Upper lobe of right lung (tissue), 1 donor: ENCODE data around the gene FANCE. TPM values are rescaled to one million over a fixed set of nuclear protein-coding genes. Genes with fewer than 3 reads are reported as not detected.

ENCODE experiments used
- ATAC-seq: fragments of 200-7000 bp; cut with Tn5 transposase; one replicate; pipeline ENCODE4 v1.9.1; 2020; ENCODE audit warnings: mild to moderate bottlenecking, moderate library complexity
- DNase-seq: peaks from one replicate; pipeline ENCODE4 v3.0.0-alpha.2; 2020
- H3K27ac ChIP-seq: fragments of 200-600 bp; one replicate; pipeline ENCODE4 v1.8.0; 2022
- H3K27me3 ChIP-seq: fragments of 200-600 bp; one replicate; pipeline ENCODE4 v1.8.0; 2022; ENCODE audit warnings: mild to moderate bottlenecking
- H3K36me3 ChIP-seq: fragments of 200-600 bp; one replicate; pipeline ENCODE4 v1.8.0; 2022
- H3K4me1 ChIP-seq: fragments of 200-600 bp; one replicate; pipeline ENCODE4 v1.8.0; 2022
- H3K4me3 ChIP-seq: fragments of 200-600 bp; one replicate; pipeline ENCODE4 v1.8.0; 2022; ENCODE audit warnings: mild to moderate bottlenecking
- H3K9me3 ChIP-seq: fragments of 200-600 bp; one replicate; pipeline ENCODE4 v1.8.0; 2022
- intact Hi-C: fragments of 100-400 bp; cut with DNase I; formaldehyde crosslinking; loops from one replicate; pipeline ENCODE4 v1.11.0; 2022
- total RNA-seq: library from RNA; stranded (reverse); fragmentation: NEBNext Ultra II Directional; extraction: Animal tissue kit (Norgen Biotek cat#: 25700); gene quantifications from one replicate; pipeline ENCODE4 v1.2.1, GENCODE V29; 2021
- TF ChIP-seq, protein P1 (sequence below): fragments of 200-600 bp; IDR thresholded peaks from one replicate; pipeline ENCODE4 v1.8.0; 2022; ENCODE audit warnings: antibody characterized with exemption
- donor health status: DM: no; HTN: yes; CAD: no; lungs with severe emphysema.

The FANCE gene
- total RNA-seq, 1 donor from 2014 or later, result 10.4 TPM

DNA sequence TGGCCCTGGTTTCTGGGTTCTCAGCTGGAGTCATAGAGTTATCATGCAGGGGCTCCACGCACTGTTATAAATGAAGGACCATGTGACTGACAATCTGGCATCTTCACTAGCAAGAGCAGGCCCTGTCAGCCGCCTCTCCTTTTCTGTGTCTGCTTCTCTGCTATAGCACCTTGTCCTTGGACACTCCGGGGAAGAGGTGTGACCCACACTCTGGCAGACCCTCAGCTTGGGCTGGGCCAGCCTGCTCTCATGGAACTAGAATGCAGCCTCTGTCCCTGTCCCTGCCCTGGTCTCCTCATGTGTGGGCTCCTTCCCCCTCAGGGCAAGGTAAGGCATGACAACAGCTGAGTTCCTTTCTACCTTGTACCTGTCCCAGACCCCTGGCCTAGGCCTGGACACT lies 10.9 kb upstream of the FANCE start:
- Histone ChIP-seq H3K4me1 (no peaks in the 10 kb centered on the region), H3K36me3 (no peaks in the 10 kb centered on the region), H3K4me3 (no peak overlapping the region), H3K27ac (no peak overlapping the region), H3K27me3 (no peaks in the 10 kb centered on the region), H3K9me3 (no peaks in the 10 kb centered on the region)
- intact Hi-C loops, result no loop called here
- ATAC-seq (peak; percentile 24), DNase-seq (no peak)
- TF ChIP-seq, protein P1, sequence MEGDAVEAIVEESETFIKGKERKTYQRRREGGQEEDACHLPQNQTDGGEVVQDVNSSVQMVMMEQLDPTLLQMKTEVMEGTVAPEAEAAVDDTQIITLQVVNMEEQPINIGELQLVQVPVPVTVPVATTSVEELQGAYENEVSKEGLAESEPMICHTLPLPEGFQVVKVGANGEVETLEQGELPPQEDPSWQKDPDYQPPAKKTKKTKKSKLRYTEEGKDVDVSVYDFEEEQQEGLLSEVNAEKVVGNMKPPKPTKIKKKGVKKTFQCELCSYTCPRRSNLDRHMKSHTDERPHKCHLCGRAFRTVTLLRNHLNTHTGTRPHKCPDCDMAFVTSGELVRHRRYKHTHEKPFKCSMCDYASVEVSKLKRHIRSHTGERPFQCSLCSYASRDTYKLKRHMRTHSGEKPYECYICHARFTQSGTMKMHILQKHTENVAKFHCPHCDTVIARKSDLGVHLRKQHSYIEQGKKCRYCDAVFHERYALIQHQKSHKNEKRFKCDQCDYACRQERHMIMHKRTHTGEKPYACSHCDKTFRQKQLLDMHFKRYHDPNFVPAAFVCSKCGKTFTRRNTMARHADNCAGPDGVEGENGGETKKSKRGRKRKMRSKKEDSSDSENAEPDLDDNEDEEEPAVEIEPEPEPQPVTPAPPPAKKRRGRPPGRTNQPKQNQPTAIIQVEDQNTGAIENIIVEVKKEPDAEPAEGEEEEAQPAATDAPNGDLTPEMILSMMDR, result no peak

DNA sequence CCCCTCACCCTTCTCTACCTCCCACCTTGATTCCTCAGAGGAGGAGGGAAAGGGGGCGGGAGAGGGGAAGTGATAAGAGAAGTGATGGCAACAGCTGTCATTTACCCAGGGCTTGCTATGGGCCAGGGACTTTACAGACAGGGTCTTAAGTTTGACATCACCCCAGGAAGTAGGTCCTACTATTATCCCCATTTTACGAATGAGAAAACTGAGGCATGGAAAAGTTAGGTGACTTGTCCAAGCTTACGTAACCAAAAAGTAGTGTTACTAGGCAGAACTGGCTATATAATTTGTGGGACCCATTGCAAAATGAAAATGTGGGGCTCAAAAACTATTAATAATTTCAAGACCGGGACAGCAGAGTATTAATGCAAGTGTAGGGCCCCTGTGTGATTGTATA lies 10.5 kb upstream of the FANCE start:
- H3K4me1 ChIP-seq, result no peaks in the 10 kb centered on the region
- TF ChIP-seq, protein P1, result no peak
- no peaks in the 10 kb centered on the region for H3K27me3 ChIP-seq
- H3K4me3 ChIP-seq, result no peak overlapping the region
- no peaks in the 10 kb centered on the region for H3K36me3 ChIP-seq
- no peaks in the 10 kb centered on the region for H3K9me3 ChIP-seq
- DNase-seq (no peak), ATAC-seq (no peak)
- intact Hi-C loops, result no loop called here
- H3K27ac ChIP-seq, result no peak overlapping the region

DNA sequence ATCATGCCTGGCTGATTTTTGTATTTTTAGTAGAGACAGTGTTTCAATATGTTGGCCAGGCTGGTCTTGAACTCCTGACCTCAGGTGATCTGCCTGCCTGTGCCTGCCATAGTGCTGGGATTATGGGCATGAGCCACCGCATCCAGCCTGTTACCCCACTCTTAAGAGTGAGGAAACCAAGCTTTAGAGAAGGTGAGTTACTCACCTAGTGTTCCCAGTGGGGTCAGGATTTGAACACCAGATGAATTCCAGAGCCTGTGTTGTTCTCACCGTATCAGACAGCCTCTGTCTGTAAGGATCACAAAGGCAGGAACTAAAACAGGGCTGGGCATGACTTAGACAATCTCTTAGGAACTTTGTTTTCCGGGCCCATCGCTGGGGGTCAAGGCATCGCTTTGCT lies 9.4 kb upstream of the FANCE start:
- H3K9me3 ChIP-seq, result no peaks in the 10 kb centered on the region
- H3K27ac ChIP-seq, result no peak overlapping the region
- no peaks in the 10 kb centered on the region for H3K36me3 ChIP-seq
- H3K4me3 ChIP-seq, result no peak overlapping the region
- no peaks in the 10 kb centered on the region for H3K27me3 ChIP-seq
- DNase-seq, result no peak
- ATAC-seq, result no peak
- no peaks in the 10 kb centered on the region for H3K4me1 ChIP-seq
- intact Hi-C loops, result no loop called here
- TF ChIP-seq, protein P1, result no peak

DNA sequence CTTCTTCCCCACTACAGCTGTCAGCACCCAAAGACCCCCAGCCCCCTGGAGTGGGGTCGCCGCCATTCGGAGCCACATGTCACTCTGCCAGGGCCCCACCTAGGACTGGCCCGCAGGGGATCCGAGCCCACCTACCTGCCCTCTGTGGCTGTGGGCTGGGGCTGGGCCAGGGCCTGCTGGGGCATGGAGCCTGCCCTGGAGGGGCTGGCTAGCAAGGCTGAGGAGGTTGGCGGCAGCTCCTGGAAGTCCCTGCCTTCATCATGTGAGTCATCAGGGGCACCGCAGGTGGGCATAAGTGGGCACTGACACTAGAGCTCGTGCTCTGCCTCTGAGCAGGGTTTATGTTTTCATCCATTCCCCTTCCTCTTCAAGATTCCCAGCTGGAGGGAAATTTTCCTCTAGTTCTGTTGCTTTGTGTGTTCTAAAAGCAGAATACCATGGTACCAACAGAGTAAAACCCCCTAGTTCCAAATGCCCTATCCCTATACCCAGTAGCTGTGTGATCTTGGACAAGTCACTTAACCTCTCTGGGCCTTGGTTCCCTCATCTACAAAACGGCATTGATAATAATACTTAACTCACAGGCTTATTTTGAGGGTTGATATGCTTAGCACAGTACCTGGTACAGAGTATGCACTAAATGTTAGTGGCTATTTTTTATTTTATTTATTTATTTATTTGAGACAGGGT lies 8.7 kb upstream of the FANCE start:
- Histone ChIP-seq H3K27ac (no peak overlapping the region), H3K4me1 (no peaks in the 10 kb centered on the region), H3K36me3 (no peaks in the 10 kb centered on the region), H3K4me3 (no peak overlapping the region), H3K27me3 (no peaks in the 10 kb centered on the region), H3K9me3 (no peaks in the 10 kb centered on the region)
- intact Hi-C loops, result no loop called here
- TF ChIP-seq, protein P1, result no peak
- ATAC-seq (peak; percentile 30), DNase-seq (no peak)

DNA sequence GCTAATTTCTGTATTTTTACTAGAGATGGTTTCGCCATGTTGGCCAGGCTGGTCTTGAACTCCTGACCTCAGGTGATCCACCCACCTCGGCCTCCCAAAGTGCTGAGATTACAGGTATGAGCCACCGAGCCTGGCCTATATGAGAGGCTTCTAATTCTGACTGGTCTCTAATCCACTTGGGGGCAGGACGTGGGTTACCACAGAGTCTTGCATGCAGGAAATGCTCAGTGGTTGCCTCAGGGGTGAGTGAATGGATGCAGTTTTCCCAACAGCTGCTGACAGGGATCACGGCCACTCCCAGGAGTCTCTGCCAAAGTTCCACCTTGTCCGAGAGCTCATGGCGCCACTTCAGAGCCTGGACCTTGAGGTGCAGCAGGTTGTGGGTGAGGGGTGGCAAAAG lies 6.4 kb upstream of the FANCE start:
- no peaks in the 10 kb centered on the region for H3K4me1 ChIP-seq
- no peak overlapping the region for H3K4me3 ChIP-seq
- DNase-seq (no peak), ATAC-seq (no peak)
- H3K27me3 ChIP-seq, result no peaks in the 10 kb centered on the region
- TF ChIP-seq, protein P1, result no peak
- H3K27ac ChIP-seq, result no peak overlapping the region
- H3K36me3 ChIP-seq, result no peaks in the 10 kb centered on the region
- no peaks in the 10 kb centered on the region for H3K9me3 ChIP-seq
- intact Hi-C loops, result loop anchor here (5.0 kb wide), 1 partner anchor 103 kb away; the partner anchor contains the start of gene PPARD
